SJCRH30 (cell line): ENCODE data around the gene ZBTB4. TPM values are rescaled to one million over a fixed set of nuclear protein-coding genes. Genes with fewer than 3 reads are reported as not detected.

Experiments
- DNase-seq, 2 experiments: peaks; one replicate each; pipeline ENCODE4 v3.0.0-alpha.2; 2015 to 2020
- H3K27ac ChIP-seq: fragments of 250-450 bp; sonication (Bioruptor Pico); 2 replicates; pipeline ENCODE4 v1.5.1; 2020; ENCODE audit warnings: mild to moderate bottlenecking, moderate library complexity
- H3K27me3 ChIP-seq: fragments of 250-450 bp; sonication (Bioruptor Pico); 2 replicates; pipeline ENCODE4 v1.5.1; 2020; ENCODE audit warnings: mild to moderate bottlenecking, moderate library complexity
- H3K36me3 ChIP-seq: fragments of 250-450 bp; sonication (Bioruptor Pico); 2 replicates; pipeline ENCODE4 v1.5.1; 2020; ENCODE audit warnings: mild to moderate bottlenecking, moderate library complexity
- H3K4me1 ChIP-seq: fragments of 250-450 bp; sonication (Bioruptor Pico); 2 replicates; pipeline ENCODE4 v1.5.1; 2020; ENCODE audit warnings: mild to moderate bottlenecking, moderate library complexity
- H3K4me3 ChIP-seq: fragments of 250-450 bp; sonication (Bioruptor Pico); 2 replicates; pipeline ENCODE4 v1.5.1; 2020; ENCODE audit warnings: mild to moderate bottlenecking, moderate library complexity
- H3K9me3 ChIP-seq: fragments of 250-450 bp; sonication (Bioruptor Pico); replicated peaks from 2 replicates; pipeline ENCODE4 v1.5.1; 2020; ENCODE audit warnings: mild to moderate bottlenecking, moderate library complexity
- total RNA-seq: library from RNA; depleted of rRNA; stranded (reverse); fragments of >200 nt; shearing (Covaris generic); gene quantifications from 2 replicates; pipeline ENCODE4 v1.2.3, GENCODE V29; 2014

ZBTB4 gene
- total RNA-seq, 1 experiment from 2014 or later: 5.3 TPM

DNA sequence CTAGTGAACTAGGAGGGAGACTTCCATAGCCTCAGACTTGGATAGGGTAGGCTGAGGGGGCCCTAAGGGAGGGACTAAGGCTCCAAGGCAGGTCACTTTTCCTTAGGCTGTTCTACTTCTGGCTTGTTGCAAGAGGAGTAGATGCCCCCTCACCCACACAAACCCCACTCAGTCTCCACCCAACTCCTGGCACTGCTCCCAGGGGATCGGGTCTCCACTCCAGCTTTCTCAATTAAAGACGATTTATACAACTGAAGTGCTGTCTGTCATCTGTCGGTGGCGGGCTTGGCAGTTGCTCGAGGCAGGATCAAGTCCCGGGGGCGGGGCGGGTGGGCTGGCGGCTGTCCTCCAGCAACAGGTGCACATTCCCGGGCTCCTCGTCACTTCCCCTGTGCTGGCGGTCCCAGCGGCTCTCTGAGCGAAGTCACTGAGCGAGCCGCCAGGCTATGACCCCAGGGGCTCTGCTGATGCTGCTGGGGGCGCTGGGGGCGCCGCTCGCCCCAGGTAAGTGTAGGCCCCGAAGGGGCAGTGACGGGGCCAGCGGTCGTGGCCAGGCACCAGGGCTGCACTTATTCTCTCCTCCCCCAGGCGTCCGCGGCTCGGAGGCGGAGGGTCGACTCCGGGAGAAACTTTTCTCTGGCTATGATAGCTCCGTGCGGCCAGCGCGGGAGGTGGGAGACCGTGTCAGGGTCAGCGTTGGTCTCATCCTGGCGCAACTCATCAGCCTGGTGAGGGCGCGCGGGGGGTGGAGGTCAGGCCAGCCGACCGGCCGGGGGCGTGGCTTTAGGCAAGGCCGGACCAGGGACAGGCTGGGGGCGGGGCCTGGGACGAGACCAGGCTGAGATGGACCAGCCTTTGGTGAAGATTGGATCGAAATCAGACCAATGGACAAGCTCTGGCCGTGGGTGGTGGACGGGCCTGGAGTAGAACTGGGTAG lies 34.5 kb downstream of the ZBTB4 start, which contains the start of gene CHRNB1:
CHRNB1 (plus strand) TSS at position 380 of the 937 bp plus-strand sequence; CDS start at position 447, 67 bp downstream.
- Histone ChIP-seq H3K9me3 (no peaks in the 10 kb centered on the region), H3K36me3 (no peaks in the 10 kb centered on the region; the same call in 1 of the 2 replicates), H3K27me3 (no peaks in the 10 kb centered on the region), H3K4me1 (peaks cover 19% of the 10 kb centered on the region), H3K27ac (peak within 1 kb of the TSS; percentile 100), H3K4me3 (peak within 1 kb of the TSS; percentile 97)
- DNase-seq: peak; percentile 84 to 88

DNA sequence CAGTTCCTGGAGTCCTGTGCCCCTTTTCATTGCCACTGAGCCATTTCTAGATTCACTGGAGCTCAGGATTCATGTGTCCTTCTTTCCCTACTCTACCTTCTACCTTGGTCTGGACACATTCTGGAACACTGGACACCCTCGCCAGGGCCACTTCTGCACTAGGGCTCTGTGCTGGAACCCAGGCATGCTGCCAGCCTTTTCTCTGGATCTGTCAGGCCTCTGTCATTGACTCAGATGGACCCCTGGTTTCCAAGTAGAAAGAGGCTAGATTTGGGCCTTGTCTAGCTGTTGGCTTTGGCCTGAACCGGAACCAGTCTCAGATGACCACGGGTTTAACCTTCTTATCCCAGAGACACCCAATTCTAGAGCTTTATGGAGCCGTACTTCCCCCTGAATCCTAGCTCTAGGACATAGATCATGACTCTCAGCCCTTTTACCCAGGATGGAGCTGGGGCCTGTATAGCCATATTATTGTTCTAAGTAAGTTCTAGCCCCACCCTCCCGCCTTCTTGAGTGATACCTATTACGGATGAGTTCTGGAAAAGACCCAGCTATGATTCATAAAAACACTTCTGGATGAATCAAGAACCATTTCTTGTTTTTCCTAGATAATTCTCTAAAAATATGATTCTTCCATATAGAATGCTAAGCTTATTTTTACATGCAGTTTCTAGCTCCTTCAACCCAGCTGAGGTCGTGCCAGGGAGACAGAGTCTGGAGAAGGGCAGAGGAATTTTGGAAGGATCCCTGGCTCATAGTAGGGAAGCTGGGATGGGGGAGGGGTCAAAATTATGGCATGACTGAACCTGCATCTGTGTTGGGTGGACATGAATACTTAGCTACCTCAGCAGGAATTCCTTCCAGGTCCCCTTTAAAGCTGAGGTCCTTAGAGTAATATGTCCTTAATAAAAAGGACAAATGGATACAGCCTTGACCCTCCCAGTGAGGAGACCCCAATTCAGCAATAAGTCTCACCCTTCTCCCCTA lies 35.6 kb downstream of the ZBTB4 start:
- Histone ChIP-seq H3K4me3 (no peak overlapping the region), H3K36me3 (no peaks in the 10 kb centered on the region; the same call in 1 of the 2 replicates), H3K27me3 (no peaks in the 10 kb centered on the region), H3K27ac (peak overlapping the region; percentile 100), H3K4me1 (peaks cover 19% of the 10 kb centered on the region), H3K9me3 (no peaks in the 10 kb centered on the region)
- peak in 1 of 2 experiments; percentile 17 for DNase-seq

GRCh38 chr17:7442142-7442541 lies 37.3 kb downstream of the ZBTB4 start:
- Histone ChIP-seq H3K9me3 (no peaks in the 10 kb centered on the region), H3K27me3 (no peaks in the 10 kb centered on the region), H3K4me1 (peaks cover 19% of the 10 kb centered on the region)

DNA sequence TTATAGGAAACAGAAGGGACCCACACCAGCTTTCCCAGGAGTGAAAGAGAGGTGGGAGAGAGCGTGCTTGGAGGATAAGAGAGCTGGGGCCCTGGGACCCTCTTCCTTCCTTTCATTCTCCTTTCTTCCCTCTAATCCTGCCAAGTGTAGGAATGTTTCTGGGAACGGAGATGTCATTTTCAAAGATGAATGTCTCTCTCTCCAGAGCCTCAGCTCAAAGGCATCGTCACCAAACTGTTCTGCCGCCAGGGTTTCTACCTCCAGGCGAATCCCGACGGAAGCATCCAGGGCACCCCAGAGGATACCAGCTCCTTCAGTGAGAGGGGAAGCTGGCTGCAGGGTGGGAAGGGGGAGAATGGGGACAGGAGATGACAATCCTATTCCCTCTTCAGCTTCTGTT lies 38.2 kb downstream of the ZBTB4 start:
- peaks cover 19% of the 10 kb centered on the region for H3K4me1 ChIP-seq
- no peaks in the 10 kb centered on the region for H3K9me3 ChIP-seq
- peak overlapping the region; percentile 91; the same call in 1 of the 2 replicates for H3K27ac ChIP-seq
- DNase-seq: no peak
- no peaks in the 10 kb centered on the region for H3K36me3 ChIP-seq
- H3K27me3 ChIP-seq: no peaks in the 10 kb centered on the region
- peak overlapping the region; percentile 71 for H3K4me3 ChIP-seq

More at GRCh38 chr17:7442142-7442541, 37.3 kb downstream of the ZBTB4 start:
- Histone ChIP-seq H3K4me3 (no peak overlapping the region), H3K36me3 (no peaks in the 10 kb centered on the region), H3K27ac (no peak overlapping the region)
- DNase-seq: no peak

DNA sequence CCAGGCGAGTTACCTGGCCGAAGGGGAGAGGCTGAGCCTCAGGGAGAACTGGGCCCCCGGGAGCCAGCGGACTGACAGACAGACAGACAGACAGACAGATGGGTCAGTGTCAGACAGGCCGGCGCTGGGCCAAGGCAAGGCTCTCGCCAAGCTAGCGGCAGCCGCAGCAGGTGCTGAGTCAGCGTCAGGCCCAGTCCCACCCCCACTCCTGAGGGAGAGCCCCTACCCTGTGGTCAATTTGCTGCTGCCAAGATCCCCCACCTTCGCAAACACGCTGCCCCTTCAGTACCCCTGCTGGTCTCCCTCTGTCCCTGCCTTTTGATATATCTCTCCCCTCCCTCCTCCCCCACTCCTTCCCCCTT lies 38.6 kb downstream of the ZBTB4 start:
- H3K4me1 ChIP-seq: peaks cover 15% of the 10 kb centered on the region
- no peaks in the 10 kb centered on the region for H3K27me3 ChIP-seq
- H3K9me3 ChIP-seq: no peaks in the 10 kb centered on the region
- H3K36me3 ChIP-seq: no peaks in the 10 kb centered on the region
- H3K4me3 ChIP-seq: peak overlapping the region; percentile 71
- peak overlapping the region; percentile 91 for H3K27ac ChIP-seq
- DNase-seq: peak; percentile 64 to 66

GRCh38 chr17:7440113-7440833 lies 39.2 kb downstream of the ZBTB4 start:
- Histone ChIP-seq H3K4me1 (peaks cover 15% of the 10 kb centered on the region), H3K27me3 (no peaks in the 10 kb centered on the region), H3K4me3 (peak overlapping the region; percentile 71), H3K27ac (peak overlapping the region; percentile 91), H3K36me3 (no peaks in the 10 kb centered on the region), H3K9me3 (no peaks in the 10 kb centered on the region)
- peak; percentile 71 to 72 for DNase-seq

DNA sequence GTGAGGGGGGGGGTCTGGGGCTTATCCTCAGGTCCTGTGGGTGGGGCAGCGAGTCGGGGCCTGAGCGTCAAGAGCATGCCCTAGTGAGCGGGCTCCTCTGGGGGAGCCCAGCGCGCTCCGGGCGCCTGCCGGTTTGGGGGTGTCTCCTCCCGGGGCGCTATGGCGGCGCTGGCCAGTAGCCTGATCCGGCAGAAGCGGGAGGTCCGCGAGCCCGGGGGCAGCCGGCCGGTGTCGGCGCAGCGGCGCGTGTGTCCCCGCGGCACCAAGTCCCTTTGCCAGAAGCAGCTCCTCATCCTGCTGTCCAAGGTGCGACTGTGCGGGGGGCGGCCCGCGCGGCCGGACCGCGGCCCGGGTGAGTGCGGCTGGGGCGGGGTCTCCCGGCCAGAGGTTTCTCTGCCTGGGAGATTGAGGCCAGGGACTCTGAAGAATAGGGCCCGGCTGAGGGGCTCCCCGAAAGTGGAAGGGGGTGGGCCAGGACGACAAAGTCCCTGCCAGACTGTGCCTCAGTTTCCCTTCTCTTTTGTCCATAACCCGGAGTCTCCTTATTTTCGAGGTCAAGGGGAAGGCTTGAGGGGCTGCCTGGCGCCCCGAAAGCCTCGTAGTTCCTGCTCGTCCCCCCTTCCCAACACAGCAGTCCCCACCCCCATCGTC lies 39.8 kb downstream of the ZBTB4 start, which contains the start of gene FGF11:
FGF11 (plus strand) TSS at position 51 of the 651 bp plus-strand sequence; CDS start at position 160, 109 bp downstream.
- Histone ChIP-seq H3K27me3 (no peaks in the 10 kb centered on the region), H3K27ac (peak within 1 kb of the TSS; percentile 91)

DNA sequence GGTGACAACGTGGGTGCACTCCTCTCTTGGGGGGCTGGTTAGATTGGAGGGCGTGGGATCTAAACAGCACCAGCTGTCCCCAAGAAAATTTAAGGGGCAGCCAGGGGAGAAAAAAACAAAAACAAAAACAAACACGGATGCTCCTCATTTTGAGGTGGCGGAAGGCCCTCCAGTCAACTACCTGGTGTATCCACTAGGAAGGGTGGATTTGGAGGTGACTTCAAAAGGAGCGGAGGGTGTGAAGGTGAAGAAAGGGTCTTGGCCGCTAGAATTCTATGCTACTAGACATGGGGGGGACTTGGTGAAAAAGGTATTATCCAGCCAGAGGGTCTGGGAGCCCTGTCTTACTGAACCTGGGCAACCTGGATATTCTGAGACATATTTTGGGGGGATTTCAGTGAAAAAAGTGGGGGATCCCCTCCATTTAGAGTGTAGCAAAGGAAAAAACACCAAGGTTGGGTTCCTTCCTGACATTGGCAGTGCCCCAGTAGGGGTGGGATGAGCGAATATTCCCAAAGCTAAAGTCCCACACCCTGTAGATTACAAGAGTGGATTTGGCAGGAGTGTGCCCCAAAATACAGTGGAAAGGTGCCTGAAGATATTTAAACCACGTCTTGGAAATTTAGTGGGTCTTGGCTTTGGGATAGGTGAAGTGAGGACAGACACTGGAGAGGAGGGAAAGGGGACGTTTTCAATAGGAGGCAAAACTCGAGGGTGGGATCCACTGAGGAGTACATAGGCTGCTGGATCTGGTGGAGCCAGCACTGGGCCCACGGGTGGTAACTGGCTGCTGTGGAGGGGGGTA lies 40.6 kb downstream of the ZBTB4 start:
- H3K27me3 ChIP-seq: no peaks in the 10 kb centered on the region
- peaks cover 7% of the 10 kb centered on the region for H3K4me1 ChIP-seq
- no peak for DNase-seq
- H3K4me3 ChIP-seq: peak overlapping the region; percentile 71; the same call in 1 of the 2 replicates
- no peak overlapping the region for H3K27ac ChIP-seq
- H3K36me3 ChIP-seq: no peaks in the 10 kb centered on the region
- H3K9me3 ChIP-seq: no peaks in the 10 kb centered on the region

More for the DNA sequence above, 39.8 kb downstream of the ZBTB4 start, which contains the start of gene FGF11:
- no peaks in the 10 kb centered on the region for H3K36me3 ChIP-seq
- H3K9me3 ChIP-seq: no peaks in the 10 kb centered on the region
- DNase-seq: no peak
- H3K4me1 ChIP-seq: peaks cover 14% of the 10 kb centered on the region
- peak within 1 kb of the TSS; percentile 71 for H3K4me3 ChIP-seq

DNA sequence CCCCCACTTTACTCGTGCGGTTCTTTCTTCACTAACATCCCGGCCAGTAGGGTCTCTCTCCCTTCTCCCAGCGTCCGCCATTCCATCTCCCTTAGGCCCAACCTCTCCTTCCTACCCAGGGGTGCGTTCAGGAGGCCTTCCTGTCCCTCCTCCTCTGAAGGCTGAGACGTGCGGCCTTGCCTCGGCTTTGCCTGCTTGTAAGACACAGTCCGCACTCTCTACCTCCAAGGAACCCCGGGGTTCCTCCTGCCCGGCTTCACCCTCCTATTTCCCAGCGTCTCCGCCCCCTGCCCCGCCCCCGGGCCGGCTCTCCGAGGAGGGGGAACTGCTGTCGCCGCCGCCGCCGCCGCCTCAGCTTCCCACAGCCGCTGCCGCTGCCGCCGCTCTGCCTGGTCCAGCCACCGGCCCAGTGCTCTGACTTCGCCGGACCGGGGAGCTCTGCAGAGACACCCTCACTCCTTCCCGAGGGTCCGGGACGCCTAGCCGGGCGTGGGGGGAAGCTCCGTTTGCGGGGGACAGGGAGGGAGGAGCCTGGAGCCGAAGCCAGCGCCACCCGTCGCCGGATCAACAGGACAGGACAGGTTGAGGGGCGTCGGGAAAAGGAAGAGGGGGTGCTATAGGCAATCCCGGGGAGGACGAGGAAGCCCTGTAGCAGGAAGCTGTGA lies 41.3 kb downstream of the ZBTB4 start:
- Histone ChIP-seq H3K36me3 (no peaks in the 10 kb centered on the region), H3K4me3 (no peak overlapping the region), H3K9me3 (no peaks in the 10 kb centered on the region), H3K27ac (no peak overlapping the region), H3K27me3 (no peaks in the 10 kb centered on the region), H3K4me1 (peaks cover 3% of the 10 kb centered on the region; the same call in 1 of the 2 replicates)
- no peak for DNase-seq

DNA sequence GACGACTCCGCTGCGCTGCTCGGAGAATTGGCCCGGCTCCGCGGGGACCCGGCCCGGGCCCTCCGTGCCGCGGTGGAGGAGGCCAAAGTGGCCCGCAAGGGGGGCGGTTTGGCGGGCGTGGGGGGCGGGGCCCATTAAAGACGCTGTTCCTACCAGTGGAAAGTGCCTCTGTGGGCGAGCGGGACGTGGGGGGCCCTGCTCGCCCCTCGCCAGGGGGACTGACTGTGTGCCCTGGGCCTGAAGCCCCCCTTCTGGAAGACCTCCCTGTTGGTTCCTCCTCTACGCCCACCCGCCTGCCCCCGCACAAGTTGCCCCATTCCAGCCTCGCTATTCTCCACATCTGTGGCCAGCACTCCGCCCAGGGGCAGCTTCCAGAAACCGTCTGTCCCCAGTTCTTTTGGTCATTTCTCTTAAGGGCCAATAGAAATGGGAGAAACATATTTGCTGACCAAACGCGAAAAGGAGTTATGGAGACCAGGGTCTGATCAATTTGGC lies 42.0 kb downstream of the ZBTB4 start:
- H3K4me3 ChIP-seq: no peak overlapping the region
- no peaks in the 10 kb centered on the region for H3K36me3 ChIP-seq
- H3K4me1 ChIP-seq: peaks cover 3% of the 10 kb centered on the region; the same call in 1 of the 2 replicates
- no peaks in the 10 kb centered on the region for H3K27me3 ChIP-seq
- no peaks in the 10 kb centered on the region for H3K9me3 ChIP-seq
- no peak overlapping the region for H3K27ac ChIP-seq
- no peak for DNase-seq

DNA sequence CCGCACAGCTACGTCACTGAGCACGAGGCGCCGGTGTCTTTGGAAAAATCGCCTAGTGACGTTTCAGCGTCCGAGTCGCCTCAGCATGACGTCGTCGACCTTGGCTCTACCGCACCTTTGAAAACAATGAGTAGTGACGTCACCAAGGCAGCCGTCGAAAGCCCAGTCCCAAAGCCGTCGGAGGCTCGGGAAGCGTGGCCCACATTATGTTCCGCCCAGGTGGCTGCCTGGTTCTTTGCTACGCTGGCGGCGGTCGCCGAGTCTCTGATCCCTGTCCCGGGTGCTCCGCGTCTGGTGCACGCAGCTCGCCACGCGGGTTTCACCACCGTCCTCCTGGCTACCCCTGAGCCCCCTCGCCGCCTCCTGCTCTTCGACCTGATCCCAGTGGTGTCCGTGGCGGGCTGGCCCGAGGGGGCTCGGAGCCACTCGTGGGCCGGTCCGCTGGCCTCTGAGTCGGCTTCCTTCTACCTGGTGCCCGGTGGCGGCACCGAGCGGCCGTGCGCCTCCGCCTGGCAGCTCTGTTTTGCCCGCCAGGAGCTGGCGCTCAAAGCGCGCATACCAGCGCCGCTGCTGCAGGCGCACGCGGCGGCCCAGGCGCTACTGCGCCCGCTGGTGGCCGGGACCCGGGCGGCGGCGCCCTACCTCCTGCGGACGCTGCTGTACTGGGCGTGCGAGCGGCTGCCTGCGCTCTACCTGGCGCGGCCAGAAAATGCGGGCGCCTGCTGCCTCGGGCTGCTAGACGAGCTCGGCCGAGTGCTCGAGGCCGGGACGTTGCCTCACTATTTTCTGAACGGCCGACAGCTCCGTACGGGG lies 42.7 kb downstream of the ZBTB4 start:
- Histone ChIP-seq H3K9me3 (no peaks in the 10 kb centered on the region), H3K27ac (no peak overlapping the region), H3K36me3 (no peaks in the 10 kb centered on the region), H3K4me3 (no peak overlapping the region), H3K4me1 (peaks cover 3% of the 10 kb centered on the region; the same call in 1 of the 2 replicates), H3K27me3 (no peaks in the 10 kb centered on the region)
- peak; percentile 17 to 36 for DNase-seq
